VCaP (cell line): ENCODE results near the gene KRT71.

ENCODE experiments used
- H3K27ac ChIP-seq: fragments of 450-650 bp; 2 replicates; pipeline ENCODE4 v1.5.1; 2017
- CTCF ChIP-seq: fragments of 450-650 bp; conservative IDR thresholded peaks from 2 replicates; pipeline ENCODE4 v1.5.1; 2017; ENCODE audit warnings: mild to moderate bottlenecking, moderate library complexity

KRT71 gene

DNA sequence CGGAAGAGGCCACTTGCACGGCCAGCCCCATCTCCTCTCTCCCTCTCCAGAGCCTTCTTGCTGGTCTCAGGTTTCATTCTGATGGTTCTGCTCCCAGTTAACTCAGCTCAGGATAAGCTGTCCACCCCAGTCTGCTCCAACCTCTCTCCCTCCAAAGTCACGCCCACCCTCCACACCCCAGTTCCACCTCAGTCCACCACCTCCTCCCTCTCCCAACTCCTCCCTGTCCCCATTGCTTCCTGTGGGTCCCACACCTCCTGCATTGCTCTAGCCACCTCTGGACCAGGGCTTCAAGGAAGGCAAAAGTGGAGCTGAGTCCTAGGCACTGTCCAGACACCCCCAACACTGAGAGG, 13.1 kb downstream of the KRT71 start:
- peak overlapping the region; percentile 44; the same call in 1 of the 2 replicates for H3K27ac ChIP-seq
- no peak for TF ChIP-seq CTCF

GRCh38 chr12:52539083-52539820, 13.7 kb downstream of the KRT71 start:
- H3K27ac ChIP-seq, result peak overlapping the region; percentile 44
- no peak for TF ChIP-seq CTCF

GRCh38 chr12:52537101-52537500, 15.8 kb downstream of the KRT71 start:
- H3K27ac ChIP-seq, result no peak overlapping the region
- no peak for TF ChIP-seq CTCF

DNA sequence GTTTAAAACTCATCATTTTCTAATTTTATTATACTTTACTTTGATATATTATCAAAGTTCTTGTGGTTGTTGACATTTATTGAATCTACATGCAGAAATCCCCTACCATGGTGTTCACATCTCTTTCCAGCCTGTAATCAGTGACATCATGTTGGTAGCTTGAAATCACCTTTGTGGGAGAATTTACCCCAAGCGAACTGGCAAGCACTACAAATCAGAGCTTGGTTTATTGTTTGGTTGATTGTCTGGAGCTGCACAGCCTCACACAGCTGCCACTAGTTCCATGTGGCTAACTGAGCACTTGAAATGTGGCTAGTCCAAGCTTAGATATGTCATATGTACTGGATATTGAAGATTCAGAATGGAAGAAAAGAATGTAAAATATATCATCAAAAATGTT, 17.4 kb downstream of the KRT71 start:
- H3K27ac ChIP-seq, result no peak overlapping the region
- TF ChIP-seq CTCF, result no peak

GRCh38 chr12:52534482-52534881, 18.5 kb downstream of the KRT71 start:
- TF ChIP-seq CTCF, result no peak
- no peak overlapping the region for H3K27ac ChIP-seq

DNA sequence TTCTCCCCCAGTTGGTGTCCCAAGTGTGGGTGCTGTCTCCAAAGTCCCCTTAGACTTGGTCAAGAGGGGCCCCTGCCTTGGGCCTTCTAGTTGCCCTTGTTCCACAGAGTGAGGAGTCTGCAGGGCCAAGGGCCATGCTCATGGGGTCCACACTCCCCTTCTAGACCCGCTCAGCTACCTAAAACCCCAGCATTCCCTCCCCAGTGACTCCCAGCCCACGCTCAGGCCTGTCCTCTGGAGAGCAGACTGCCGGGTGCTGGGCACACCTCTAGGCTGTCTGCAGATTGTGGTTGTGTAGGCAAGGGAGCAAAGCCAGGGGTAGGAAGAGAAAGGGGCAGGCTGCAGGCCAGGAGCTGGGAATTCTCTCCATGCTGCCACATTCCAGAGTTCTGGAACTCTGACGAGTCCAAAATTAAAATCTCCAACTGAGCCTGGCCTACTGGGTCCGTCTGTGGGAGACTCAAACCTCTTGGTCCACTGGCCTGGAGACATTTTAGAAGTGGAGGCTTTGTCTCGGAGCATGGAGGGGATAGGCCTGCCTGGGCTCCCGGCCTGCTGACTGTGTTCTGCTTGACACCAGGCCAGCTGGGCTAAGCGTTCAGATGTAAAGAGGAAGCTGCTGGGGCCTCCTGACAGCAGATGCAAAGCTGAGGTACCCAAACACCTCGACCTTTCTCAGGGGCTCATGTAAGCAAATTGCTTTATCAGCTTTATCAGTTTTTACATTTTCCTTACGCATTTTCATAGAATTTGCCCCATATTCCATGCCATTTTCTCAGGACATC, 19.1 kb downstream of the KRT71 start:
- TF ChIP-seq CTCF, result no peak
- H3K27ac ChIP-seq, result no peak overlapping the region

- H3K27ac ChIP-seq, result no peak overlapping the region
- TF ChIP-seq CTCF, result no peak
Observed at GRCh38 chr12:52532636-52533035, 20.3 kb downstream of the KRT71 start.
